SK-N-MC (cell line): ENCODE results near the gene GALNT7.

Experiments
- EZH2 ChIP-seq: fragments of 200-600 bp; sonication (generic); IDR thresholded peaks from one replicate; pipeline ENCODE4 v1.6.1; 2017; ENCODE audit warnings: antibody characterized with exemption
- FOXP2 ChIP-seq: optimal IDR thresholded peaks from 2 replicates; pipeline ENCODE3; 2011; ENCODE audit warnings: mild to moderate bottlenecking, moderate library complexity; ENCODE audit not compliant: insufficient read depth; ENCODE audit errors: extremely low read length, control extremely low read depth
- POLR2AphosphoS5 ChIP-seq: IDR thresholded peaks from 2 replicates; pipeline ENCODE4 v1.6.1; 2012; ENCODE audit warnings: mild to moderate bottlenecking, low read depth, low read length, borderline replicate concordance

DNA sequence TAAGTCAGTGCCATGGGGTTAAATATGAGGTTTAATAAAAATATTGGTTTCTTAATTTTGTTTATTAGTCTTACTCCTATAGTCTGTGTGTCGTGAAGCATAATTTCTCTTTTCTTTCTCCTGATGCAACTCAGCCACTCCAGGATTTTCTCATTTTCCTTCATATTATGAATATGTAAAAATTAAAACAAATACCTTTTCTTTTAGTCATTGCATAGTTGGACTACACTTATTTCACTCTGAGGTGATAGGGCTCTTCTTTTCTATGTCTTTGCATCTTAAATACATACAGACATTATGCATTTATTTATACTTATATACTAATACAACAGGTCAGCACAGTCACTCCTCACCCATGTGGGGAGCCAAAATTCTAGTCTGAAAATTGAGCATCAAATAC lies 19.1 kb downstream of the GALNT7 start:
- TF ChIP-seq EZH2 (no peak), POLR2AphosphoS5 (no peak), FOXP2 (no peak)
